ENCODE measurements around the gene CAMTA1.

CAMTA1 gene

DNA sequence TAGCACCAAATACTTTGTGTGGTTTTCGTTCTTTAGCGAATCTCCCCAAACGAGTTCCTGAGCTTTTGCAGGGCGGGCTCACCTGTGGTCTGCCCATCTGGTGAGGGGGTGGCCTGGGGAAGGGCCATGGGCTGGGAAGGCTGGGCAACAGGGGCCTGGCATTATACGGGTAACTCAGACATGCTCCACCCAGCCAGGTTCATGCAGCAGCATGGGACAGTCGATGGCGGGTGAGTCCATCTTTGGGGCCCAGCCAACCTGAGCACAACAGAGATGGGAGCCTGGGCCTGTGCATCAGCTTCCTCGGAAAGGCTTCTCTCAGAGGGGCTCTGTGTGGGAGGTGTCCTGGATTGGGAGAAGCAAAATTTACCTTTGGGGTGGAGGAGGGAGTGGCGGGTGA, 302.6 kb downstream of the CAMTA1 start:
- DNase-seq (no peak), ATAC-seq (ENCODE audit: insufficient read depth, low read depth) (no peak)
- Histone ChIP-seq H3K4me2 (ENCODE audit: insufficient read depth, low read length) (no peak overlapping the region), H3K79me2 (ENCODE audit: insufficient read depth, low read length) (no peaks in the 10 kb centered on the region), H3K27ac (ENCODE audit: low read length) (no peak overlapping the region), H4K20me1 (ENCODE audit: insufficient read depth, low read length) (0 out of 2 replicates have a peak, but pooled peaks cover 7% of the 10 kb centered on the region), H3K4me1 (ENCODE audit: insufficient read depth, low read length) (no peaks in the 10 kb centered on the region), H3K4me3 (ENCODE audit: low read depth in 1 of 2, low read length in 2 of 2) (no peak overlapping the region), H3K27me3 (ENCODE audit: insufficient read depth, low read length, poor library complexity) (no peaks in the 10 kb centered on the region), H3K9me3 (ENCODE audit: insufficient read depth, low read length, severe bottlenecking) (no peaks in the 10 kb centered on the region), H2AFZ (ENCODE audit: low read depth, low read length) (no peak overlapping the region), H3K9ac (ENCODE audit: low read depth, low read length) (no peak overlapping the region), H3K36me3 (ENCODE audit: insufficient read depth, low read length) (no peaks in the 10 kb centered on the region)
- TF ChIP-seq EZH2 (IDR thresholded peaks at IDR 0.05; ENCODE audit: borderline replicate concordance, low read depth, low read length, severe bottlenecking): no peak
- TF ChIP-seq, protein P1, sequence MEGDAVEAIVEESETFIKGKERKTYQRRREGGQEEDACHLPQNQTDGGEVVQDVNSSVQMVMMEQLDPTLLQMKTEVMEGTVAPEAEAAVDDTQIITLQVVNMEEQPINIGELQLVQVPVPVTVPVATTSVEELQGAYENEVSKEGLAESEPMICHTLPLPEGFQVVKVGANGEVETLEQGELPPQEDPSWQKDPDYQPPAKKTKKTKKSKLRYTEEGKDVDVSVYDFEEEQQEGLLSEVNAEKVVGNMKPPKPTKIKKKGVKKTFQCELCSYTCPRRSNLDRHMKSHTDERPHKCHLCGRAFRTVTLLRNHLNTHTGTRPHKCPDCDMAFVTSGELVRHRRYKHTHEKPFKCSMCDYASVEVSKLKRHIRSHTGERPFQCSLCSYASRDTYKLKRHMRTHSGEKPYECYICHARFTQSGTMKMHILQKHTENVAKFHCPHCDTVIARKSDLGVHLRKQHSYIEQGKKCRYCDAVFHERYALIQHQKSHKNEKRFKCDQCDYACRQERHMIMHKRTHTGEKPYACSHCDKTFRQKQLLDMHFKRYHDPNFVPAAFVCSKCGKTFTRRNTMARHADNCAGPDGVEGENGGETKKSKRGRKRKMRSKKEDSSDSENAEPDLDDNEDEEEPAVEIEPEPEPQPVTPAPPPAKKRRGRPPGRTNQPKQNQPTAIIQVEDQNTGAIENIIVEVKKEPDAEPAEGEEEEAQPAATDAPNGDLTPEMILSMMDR (IDR thresholded peaks at IDR 0.05; ENCODE audit: borderline replicate concordance, extremely low read depth, low read length, poor library complexity, severe bottlenecking): no peak

DNA sequence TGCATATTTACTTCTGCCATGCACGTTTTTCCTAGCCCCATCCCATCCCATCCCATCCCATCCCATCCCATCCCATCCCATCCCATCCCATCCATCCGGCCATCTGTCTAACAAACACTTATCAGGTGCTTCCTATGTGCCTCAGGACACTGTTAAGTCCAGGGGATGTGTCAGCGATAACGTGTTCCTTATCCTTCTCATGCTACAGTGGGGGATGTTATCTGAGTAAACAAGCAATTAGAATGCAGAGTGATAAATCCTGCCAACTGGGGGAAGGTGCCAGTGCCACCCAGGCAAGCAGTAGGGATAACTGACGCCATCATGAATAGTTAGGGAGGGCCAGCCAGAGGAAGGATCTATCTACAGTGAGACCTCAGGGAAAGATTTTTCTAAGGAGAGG, 304.2 kb downstream of the CAMTA1 start:
- no peak overlapping the region for H3K27ac ChIP-seq (ENCODE audit: low read length)
- no peaks in the 10 kb centered on the region for H3K4me1 ChIP-seq (ENCODE audit: insufficient read depth, low read length)
- no peak overlapping the region for H3K4me3 ChIP-seq (ENCODE audit: low read depth in 1 of 2, low read length in 2 of 2)
- H3K9ac ChIP-seq (ENCODE audit: low read depth, low read length): no peak overlapping the region
- H4K20me1 ChIP-seq (ENCODE audit: insufficient read depth, low read length): peaks cover 7% of the 10 kb centered on the region; the same call in 1 of the 2 replicates
- no peaks in the 10 kb centered on the region for H3K9me3 ChIP-seq (ENCODE audit: insufficient read depth, low read length, severe bottlenecking)
- H3K4me2 ChIP-seq (ENCODE audit: insufficient read depth, low read length): no peak overlapping the region
- H3K27me3 ChIP-seq (ENCODE audit: insufficient read depth, low read length, poor library complexity): no peaks in the 10 kb centered on the region
- ATAC-seq (ENCODE audit: insufficient read depth, low read depth) (no peak), DNase-seq (no peak)
- TF ChIP-seq, protein P1 (IDR thresholded peaks at IDR 0.05; ENCODE audit: borderline replicate concordance, extremely low read depth, low read length, poor library complexity, severe bottlenecking): no peak
- TF ChIP-seq EZH2 (IDR thresholded peaks at IDR 0.05; ENCODE audit: borderline replicate concordance, low read depth, low read length, severe bottlenecking): no peak
- H2AFZ ChIP-seq (ENCODE audit: low read depth, low read length): no peak overlapping the region
- H3K79me2 ChIP-seq (ENCODE audit: insufficient read depth, low read length): no peaks in the 10 kb centered on the region
- no peaks in the 10 kb centered on the region for H3K36me3 ChIP-seq (ENCODE audit: insufficient read depth, low read length)

DNA sequence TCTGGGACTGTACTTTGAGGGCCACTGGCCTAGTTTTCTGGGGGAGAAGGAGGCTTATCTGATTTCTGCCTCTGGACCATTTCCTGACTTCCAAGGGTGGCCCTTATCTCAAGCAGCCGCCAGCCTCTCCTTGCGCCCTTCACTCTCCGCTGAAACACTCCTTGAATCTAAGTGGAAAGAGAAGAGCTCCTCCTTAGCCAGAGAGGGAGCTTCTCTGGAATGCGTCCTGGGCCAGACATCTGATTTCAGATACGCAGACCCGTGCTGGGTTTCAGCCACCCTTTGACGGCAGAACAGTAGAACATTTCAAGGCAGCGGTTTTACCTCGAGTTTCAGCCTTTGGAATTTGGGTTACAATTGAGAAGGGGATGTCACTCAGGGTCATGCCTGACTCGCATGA, 308.0 kb downstream of the CAMTA1 start:
- no peaks in the 10 kb centered on the region for H3K36me3 ChIP-seq (ENCODE audit: insufficient read depth, low read length)
- no peaks in the 10 kb centered on the region for H3K4me1 ChIP-seq (ENCODE audit: insufficient read depth, low read length)
- no peak overlapping the region for H3K4me3 ChIP-seq (ENCODE audit: low read depth in 1 of 2, low read length in 2 of 2)
- no peak for ATAC-seq (ENCODE audit: insufficient read depth, low read depth)
- no peak for DNase-seq
- no peak overlapping the region for H2AFZ ChIP-seq (ENCODE audit: low read depth, low read length)
- no peaks in the 10 kb centered on the region for H3K27me3 ChIP-seq (ENCODE audit: insufficient read depth, low read length, poor library complexity)
- TF ChIP-seq EZH2 (IDR thresholded peaks at IDR 0.05; ENCODE audit: borderline replicate concordance, low read depth, low read length, severe bottlenecking): no peak
- H3K27ac ChIP-seq (ENCODE audit: low read length): no peak overlapping the region
- H3K4me2 ChIP-seq (ENCODE audit: insufficient read depth, low read length): no peak overlapping the region
- no peaks in the 10 kb centered on the region for H3K79me2 ChIP-seq (ENCODE audit: insufficient read depth, low read length)
- H4K20me1 ChIP-seq (ENCODE audit: insufficient read depth, low read length): no peaks in the 10 kb centered on the region; the same call in 1 of the 2 replicates
- H3K9ac ChIP-seq (ENCODE audit: low read depth, low read length): no peak overlapping the region
- no peaks in the 10 kb centered on the region for H3K9me3 ChIP-seq (ENCODE audit: insufficient read depth, low read length, severe bottlenecking)

DNA sequence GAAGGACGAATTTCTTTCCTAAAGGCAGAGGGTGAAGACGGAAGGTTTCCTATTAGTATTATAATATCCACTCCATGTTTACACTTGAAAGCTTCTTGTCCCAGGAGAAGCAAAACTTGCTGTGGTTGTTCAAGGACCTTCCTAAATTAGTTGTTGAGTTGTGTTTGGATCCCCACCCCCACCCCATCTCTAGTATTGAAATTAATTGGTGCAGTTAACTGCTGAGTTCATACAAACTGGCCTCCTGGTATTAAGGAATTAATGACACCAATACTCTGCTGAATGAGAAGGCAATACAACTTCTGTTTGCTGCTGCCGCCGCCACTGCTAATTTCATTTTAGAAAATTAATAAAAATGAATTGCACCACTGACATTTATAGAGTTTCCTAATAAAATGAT, 308.8 kb downstream of the CAMTA1 start:
- Histone ChIP-seq H3K4me1 (ENCODE audit: insufficient read depth, low read length) (no peaks in the 10 kb centered on the region), H3K4me3 (ENCODE audit: low read depth in 1 of 2, low read length in 2 of 2) (no peak overlapping the region), H4K20me1 (ENCODE audit: insufficient read depth, low read length) (no peaks in the 10 kb centered on the region; the same call in 1 of the 2 replicates), H3K4me2 (ENCODE audit: insufficient read depth, low read length) (no peak overlapping the region), H3K9ac (ENCODE audit: low read depth, low read length) (no peak overlapping the region), H3K9me3 (ENCODE audit: insufficient read depth, low read length, severe bottlenecking) (no peaks in the 10 kb centered on the region), H3K36me3 (ENCODE audit: insufficient read depth, low read length) (no peaks in the 10 kb centered on the region), H3K79me2 (ENCODE audit: insufficient read depth, low read length) (no peaks in the 10 kb centered on the region), H3K27me3 (ENCODE audit: insufficient read depth, low read length, poor library complexity) (no peaks in the 10 kb centered on the region), H2AFZ (ENCODE audit: low read depth, low read length) (no peak overlapping the region), H3K27ac (ENCODE audit: low read length) (no peak overlapping the region)
- TF ChIP-seq EZH2 (IDR thresholded peaks at IDR 0.05; ENCODE audit: borderline replicate concordance, low read depth, low read length, severe bottlenecking): no peak
- TF ChIP-seq, protein P1 (IDR thresholded peaks at IDR 0.05; ENCODE audit: borderline replicate concordance, extremely low read depth, low read length, poor library complexity, severe bottlenecking): no peak
- DNase-seq (no peak), ATAC-seq (ENCODE audit: insufficient read depth, low read depth) (no peak)

Data from DND-41 (cell line).